ENCODE data around the gene MAMSTR.

DNA sequence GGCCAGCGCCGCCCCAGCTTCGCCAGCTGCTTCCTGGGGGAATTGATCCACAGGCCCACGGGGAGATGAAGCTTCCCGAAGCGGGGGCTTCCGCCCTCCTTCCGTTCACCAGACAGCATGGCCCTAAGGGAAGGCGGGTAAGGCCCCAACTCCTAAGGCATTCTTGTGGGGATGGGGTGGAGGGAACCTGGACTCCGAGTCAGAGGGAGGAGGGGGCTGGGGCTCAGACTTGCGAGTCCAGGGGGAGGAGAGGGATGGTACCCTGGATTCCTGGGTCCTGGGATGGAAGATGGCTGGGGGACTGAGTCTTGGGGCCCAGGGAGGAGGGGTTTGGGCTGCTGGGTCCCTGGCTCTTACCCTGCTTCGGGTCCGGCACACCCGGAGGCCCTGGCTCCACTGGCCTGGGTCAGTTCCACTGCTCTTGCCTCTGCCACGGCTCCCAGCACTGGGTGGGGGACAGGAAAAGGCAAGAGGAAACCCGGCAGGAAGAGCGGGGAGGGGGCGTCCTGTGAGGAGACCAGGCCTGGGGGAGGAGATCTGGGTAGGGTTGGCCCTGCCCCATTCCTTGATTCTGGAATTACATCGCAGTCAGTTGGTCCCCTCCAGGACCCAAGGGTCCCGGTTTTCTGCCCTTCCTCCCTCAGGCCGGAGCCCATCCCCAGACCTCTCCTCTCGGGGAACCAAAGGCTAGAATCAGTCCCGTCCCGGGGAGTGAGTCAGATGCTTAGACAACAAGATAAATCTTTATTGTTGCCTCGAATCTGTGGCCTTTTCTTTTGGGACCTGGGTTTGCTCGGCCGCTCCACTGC lies 20.8 kb upstream of the MAMSTR start, which contains the start of gene RASIP1:
- TF ChIP-seq, protein P1, sequence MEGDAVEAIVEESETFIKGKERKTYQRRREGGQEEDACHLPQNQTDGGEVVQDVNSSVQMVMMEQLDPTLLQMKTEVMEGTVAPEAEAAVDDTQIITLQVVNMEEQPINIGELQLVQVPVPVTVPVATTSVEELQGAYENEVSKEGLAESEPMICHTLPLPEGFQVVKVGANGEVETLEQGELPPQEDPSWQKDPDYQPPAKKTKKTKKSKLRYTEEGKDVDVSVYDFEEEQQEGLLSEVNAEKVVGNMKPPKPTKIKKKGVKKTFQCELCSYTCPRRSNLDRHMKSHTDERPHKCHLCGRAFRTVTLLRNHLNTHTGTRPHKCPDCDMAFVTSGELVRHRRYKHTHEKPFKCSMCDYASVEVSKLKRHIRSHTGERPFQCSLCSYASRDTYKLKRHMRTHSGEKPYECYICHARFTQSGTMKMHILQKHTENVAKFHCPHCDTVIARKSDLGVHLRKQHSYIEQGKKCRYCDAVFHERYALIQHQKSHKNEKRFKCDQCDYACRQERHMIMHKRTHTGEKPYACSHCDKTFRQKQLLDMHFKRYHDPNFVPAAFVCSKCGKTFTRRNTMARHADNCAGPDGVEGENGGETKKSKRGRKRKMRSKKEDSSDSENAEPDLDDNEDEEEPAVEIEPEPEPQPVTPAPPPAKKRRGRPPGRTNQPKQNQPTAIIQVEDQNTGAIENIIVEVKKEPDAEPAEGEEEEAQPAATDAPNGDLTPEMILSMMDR (conservative IDR thresholded peaks at IDR 0.05; ENCODE audit: low read length) = no peak
- no peak for TF ChIP-seq EZH2phosphoT487 (IDR thresholded peaks at IDR 0.05; ENCODE audit: borderline replicate concordance)
